Omental fat pad (tissue), 4 donors: Measurements from ENCODE around the gene MAN1A2. TPM values are rescaled to one million over a fixed set of nuclear protein-coding genes. Genes with fewer than 3 reads are reported as not detected.
"Not testable (repeated sequence)": the region's sequence is repeated elsewhere in the genome, so short reads cannot be mapped to it uniquely, and the experiment has no call there.

Source experiments
- ATAC-seq: fragments of 150-250 bp; one replicate; pipeline ENCODE4 v1.9.1; 2016; ENCODE audit warnings: mild to moderate bottlenecking, moderate library complexity; ENCODE audit not compliant: low FRiP score
- DNase-seq: peaks from one replicate; pipeline ENCODE4 v3.0.0-alpha.2; 2019; ENCODE audit warnings: low spot score
- total RNA-seq, 4 donors: library from RNA; depleted of rRNA; stranded (reverse); fragments of >200 nt; gene quantifications; one replicate each; pipeline ENCODE4 v1.1.0, GENCODE V29; 2016
- TF ChIP-seq, protein P1 (sequence below), 3 donors: fragments of 450-650 bp; IDR thresholded peaks; one replicate each; pipeline ENCODE4 v1.5.1; 2016 to 2017; ENCODE audit warnings: antibody characterized with exemption in 3 of 3, mild to moderate bottlenecking in 3 of 3, moderate library complexity in 2 of 3

The MAN1A2 gene
- total RNA-seq, 4 donors from 2014 or later: 32.9 to 50.7 (median 42.1) TPM

- TF ChIP-seq, protein P1, sequence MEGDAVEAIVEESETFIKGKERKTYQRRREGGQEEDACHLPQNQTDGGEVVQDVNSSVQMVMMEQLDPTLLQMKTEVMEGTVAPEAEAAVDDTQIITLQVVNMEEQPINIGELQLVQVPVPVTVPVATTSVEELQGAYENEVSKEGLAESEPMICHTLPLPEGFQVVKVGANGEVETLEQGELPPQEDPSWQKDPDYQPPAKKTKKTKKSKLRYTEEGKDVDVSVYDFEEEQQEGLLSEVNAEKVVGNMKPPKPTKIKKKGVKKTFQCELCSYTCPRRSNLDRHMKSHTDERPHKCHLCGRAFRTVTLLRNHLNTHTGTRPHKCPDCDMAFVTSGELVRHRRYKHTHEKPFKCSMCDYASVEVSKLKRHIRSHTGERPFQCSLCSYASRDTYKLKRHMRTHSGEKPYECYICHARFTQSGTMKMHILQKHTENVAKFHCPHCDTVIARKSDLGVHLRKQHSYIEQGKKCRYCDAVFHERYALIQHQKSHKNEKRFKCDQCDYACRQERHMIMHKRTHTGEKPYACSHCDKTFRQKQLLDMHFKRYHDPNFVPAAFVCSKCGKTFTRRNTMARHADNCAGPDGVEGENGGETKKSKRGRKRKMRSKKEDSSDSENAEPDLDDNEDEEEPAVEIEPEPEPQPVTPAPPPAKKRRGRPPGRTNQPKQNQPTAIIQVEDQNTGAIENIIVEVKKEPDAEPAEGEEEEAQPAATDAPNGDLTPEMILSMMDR (IDR thresholded peaks at IDR 0.05): no peak
- DNase-seq: no peak
- no peak for ATAC-seq
Measured at GRCh38 chr1:117346206-117346928, 20.9 kb upstream of the MAN1A2 start.

DNA sequence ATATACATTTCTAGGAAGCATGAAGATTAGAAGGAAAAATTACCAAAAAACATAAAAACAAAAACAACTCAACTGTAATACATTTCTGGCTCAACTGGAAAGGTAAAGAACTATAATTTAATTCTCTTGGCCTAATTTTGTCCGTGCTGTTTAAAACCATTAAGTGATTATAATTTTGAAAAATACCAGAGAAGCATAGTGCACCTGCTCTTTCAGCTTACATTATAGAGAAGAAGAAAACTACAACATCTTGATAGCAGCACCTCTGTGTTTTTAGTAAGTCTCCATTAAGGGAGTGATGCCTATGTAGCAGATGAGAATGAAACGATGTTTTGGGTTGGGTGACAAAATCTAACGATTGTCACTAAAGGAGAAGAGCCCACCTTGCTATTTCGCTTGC lies 19.3 kb upstream of the MAN1A2 start:
- ATAC-seq (no peak), DNase-seq (no peak)
- TF ChIP-seq, protein P1 (IDR thresholded peaks at IDR 0.05): no peak

DNA sequence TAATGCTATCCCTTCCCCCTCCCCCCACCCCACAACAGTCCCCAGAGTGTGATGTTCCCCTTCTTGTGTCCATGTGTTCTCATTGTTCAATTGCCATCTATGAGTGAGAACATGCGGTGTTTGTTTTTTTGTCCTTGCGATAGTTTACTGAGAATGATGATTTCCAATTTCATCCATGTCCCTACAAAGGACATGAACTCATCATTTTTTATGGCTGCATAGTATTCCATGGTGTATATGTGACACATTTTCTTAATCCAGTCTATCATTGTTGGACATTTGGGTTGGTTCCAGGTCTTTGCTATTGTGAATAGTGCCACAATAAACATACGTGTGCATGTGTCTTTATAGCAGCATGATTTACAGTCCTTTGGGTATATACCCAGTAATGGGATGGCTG lies 14.6 kb upstream of the MAN1A2 start:
- ATAC-seq, DNase-seq: not testable (repeated sequence)

- DNase-seq: not testable (repeated sequence)
Measured at GRCh38 chr1:117357833-117358603, 9.2 kb upstream of the MAN1A2 start.

GRCh38 chr1:117358604-117358887 lies 8.7 kb upstream of the MAN1A2 start:
- not testable (repeated sequence) for DNase-seq

More at GRCh38 chr1:117357833-117358603, 9.2 kb upstream of the MAN1A2 start:
- not testable (repeated sequence) for ATAC-seq

DNA sequence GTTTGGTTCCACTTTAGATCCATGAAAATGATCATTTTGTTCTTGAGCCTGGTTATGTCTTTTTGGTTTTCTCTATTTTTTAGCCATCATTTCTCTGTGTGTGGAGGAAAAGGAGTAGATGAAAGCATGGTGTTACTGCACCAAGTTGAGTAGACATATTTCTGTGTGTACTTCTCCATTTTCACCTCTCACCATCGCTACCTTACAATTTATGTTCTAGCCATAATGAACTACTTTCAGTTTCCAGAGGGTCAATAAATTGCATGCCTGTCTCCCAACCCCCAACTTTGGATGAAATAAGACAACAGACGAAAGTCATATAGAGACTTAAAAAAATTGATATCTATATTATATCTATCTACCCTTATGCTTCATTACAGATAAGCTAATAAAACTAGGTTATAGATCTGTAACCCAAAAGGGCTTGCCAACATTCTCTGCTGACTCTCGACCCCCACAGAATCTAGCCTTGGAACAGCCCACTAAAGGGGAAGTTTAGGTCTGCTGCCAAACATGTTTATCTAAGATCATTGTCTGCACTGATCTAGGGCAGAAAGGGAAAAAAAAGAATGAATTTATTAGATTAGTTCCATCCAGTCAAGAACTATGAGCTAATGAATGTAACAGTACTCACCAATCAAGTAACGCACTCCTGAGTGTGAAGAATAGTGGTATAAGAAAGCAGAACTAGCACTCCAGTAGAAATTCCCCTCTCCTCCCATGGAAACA lies 7.5 kb upstream of the MAN1A2 start:
- ATAC-seq: no peak
- DNase-seq: no peak
- TF ChIP-seq, protein P1 (IDR thresholded peaks at IDR 0.05): no peak

More at GRCh38 chr1:117358604-117358887, 8.7 kb upstream of the MAN1A2 start:
- not testable (repeated sequence) for ATAC-seq

DNA sequence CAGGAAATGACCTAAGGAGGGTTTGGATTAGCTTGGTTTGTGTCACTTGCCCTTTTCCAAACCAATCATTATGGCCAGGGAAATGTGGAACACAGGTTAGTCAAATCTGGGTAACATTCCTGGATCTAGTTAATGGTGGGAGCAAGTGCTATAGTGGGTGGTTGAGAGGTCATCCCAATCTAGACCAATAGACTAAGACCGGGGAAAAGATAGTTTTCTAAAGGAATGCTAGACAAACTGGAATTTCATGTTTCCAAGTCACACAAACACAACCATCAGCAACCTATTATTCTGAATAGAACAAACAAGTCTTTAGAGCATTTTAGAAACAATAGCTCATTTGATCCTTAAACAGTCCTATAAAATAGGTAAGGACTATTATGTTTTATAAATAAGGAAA lies 4.3 kb upstream of the MAN1A2 start:
- DNase-seq (no peak), ATAC-seq (no peak)
- TF ChIP-seq, protein P1 (IDR thresholded peaks at IDR 0.05): no peak

GRCh38 chr1:117363571-117364048 lies 3.6 kb upstream of the MAN1A2 start:
- TF ChIP-seq, protein P1 (IDR thresholded peaks at IDR 0.05): no peak
- ATAC-seq (no peak), DNase-seq (no peak)
